ENCODE results near the gene METTL17. TPM values are rescaled to one million over a fixed set of nuclear protein-coding genes. Genes with fewer than 3 reads are reported as not detected.
A peak's percentile ranks its signal among the peaks of the same experiment; 100 is the strongest.
"Not testable (repeated sequence)": the region's sequence is repeated elsewhere in the genome, so short reads cannot be mapped to it uniquely, and the experiment has no call there.

METTL17 gene
- total and polyA plus RNA-seq, 7 experiments from 2014 or later = 41.7 to 129 (median 91.7) TPM

- DNase-seq = no peak
These were observed 49.0 kb downstream of the METTL17 start for GRCh38 chr14:21038441-21039422.

DNA sequence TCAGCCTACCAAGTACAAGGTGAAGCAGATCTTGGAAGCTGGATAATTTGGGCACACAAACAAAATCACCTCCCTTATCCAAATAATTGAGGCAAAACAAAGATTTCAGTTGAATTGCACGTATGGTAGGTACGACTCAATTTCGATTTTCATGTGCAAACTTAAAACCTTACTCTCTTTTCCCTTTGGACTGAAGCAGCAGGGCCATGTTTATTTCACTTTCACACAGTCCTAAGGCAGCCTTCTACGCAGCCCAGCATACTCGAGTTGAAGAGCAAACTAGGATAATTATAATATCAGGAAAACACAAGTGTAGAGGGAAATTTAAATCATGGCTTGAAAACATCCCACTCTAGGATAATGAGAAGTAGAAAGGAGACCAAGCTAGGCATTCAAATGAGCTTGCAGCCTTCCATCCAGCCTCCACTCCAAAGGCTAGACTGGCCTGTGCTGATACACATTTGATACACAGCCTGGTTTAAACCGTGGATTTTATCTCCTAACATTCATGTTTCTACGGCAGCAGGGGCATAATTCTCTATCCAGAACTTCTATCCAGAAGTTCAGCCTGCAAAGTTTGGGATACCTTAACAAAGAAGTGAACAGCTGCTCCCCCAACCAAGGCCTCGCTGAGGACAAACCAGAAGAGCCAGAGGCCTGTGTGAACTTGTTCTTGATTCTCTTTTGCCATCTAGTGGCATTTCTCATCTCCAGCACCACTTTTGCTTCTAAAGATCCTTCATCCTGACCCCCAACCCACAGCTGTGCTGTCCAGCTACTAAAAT lies 50.0 kb downstream of the METTL17 start:
- no peaks in the 10 kb centered on the region for H3K27me3 ChIP-seq (ENCODE audit: control insufficient read depth in 2 of 2, insufficient read depth in 2 of 2, low read length in 2 of 2)
- peak in 7 of 9 donors; percentile 17 to 55 (median 46) for DNase-seq
- H3K27ac ChIP-seq (ENCODE audit: low read depth, low read length) = no peak overlapping the region
- POLR2A ChIA-PET = interaction anchor here (0.6 to 2.8 kb wide), 2 partner anchors 25 to 30 kb away, joined by 3 to 21 read pairs; no protein-coding TSS in a partner anchor
- no peaks in the 10 kb centered on the region for H3K9me3 Mint-ChIP-seq
- ATAC-seq = peak; percentile 69
- H3K4me1 Mint-ChIP-seq = peaks cover 2 to 9% (median 8%) of the 10 kb centered on the region in 7 donors
- no peaks in the 10 kb centered on the region for H3K9me3 ChIP-seq (ENCODE audit: control insufficient read depth in 2 of 3, low read length in 3 of 3)
- no peaks in the 10 kb centered on the region for H3K36me3 ChIP-seq (ENCODE audit: control insufficient read depth in 2 of 3, insufficient read depth in 3 of 3, low read length in 3 of 3)
- H3K27me3 Mint-ChIP-seq = peaks cover 3 to 31% (median 11%) of the 10 kb centered on the region in 5 donors
- no peaks in the 10 kb centered on the region for H3K4me1 ChIP-seq (ENCODE audit: control insufficient read depth in 2 of 2, insufficient read depth in 2 of 2, low read length in 2 of 2)
- H3K36me3 Mint-ChIP-seq = no peaks in the 10 kb centered on the region
- intact Hi-C loops (cut with micrococcal nuclease) = loop anchor here (1.0 to 5.0 kb wide), 7 partner anchors 14 to 342 kb away; partner anchors contain the start of gene NDRG2 (in 1 of the 2)
- CTCF ChIA-PET = interaction anchor here (0.5 to 4.5 kb wide), 11 partner anchors 8 to 677 kb away, joined by 3 to 178 read pairs (median 4); no protein-coding TSS in a partner anchor
- no peak overlapping the region for H3K4me3 Mint-ChIP-seq
- no peak overlapping the region for H3K27ac Mint-ChIP-seq
- no peak overlapping the region for H3K4me3 ChIP-seq (ENCODE audit: low read length)

More at GRCh38 chr14:21038441-21039422, 49.0 kb downstream of the METTL17 start:
- intact Hi-C loops (cut with micrococcal nuclease) = no loop called here
- no peaks in the 10 kb centered on the region for H3K27me3 ChIP-seq (ENCODE audit: control insufficient read depth in 2 of 2, insufficient read depth in 2 of 2, low read length in 2 of 2)
- no peaks in the 10 kb centered on the region for H3K36me3 ChIP-seq (ENCODE audit: control insufficient read depth in 2 of 3, insufficient read depth in 3 of 3, low read length in 3 of 3)
- Mint-ChIP-seq H3K27me3 (peaks cover 3 to 31% (median 8%) of the 10 kb centered on the region in 5 donors), H3K36me3 (no peaks in the 10 kb centered on the region), H3K9me3 (no peaks in the 10 kb centered on the region), H3K4me3 (no peak overlapping the region), H3K4me1 (peaks cover 0 to 2% (median 0%) of the 10 kb centered on the region in 7 donors), H3K27ac (no peak overlapping the region)
- no peak overlapping the region for H3K27ac ChIP-seq (ENCODE audit: low read depth, low read length)
- CTCF ChIA-PET = interaction anchor here (0.6 to 4.5 kb wide), 5 partner anchors 23 to 519 kb away, joined by 3 to 178 read pairs (median 6); no protein-coding TSS in a partner anchor
- no peak overlapping the region for H3K4me3 ChIP-seq (ENCODE audit: low read length)
- POLR2A ChIA-PET = interaction anchor here (2.8 kb wide), 1 partner anchor 24 kb away, joined by 21 read pairs; no protein-coding TSS in a partner anchor
- no peaks in the 10 kb centered on the region for H3K9me3 ChIP-seq (ENCODE audit: control insufficient read depth in 2 of 3, low read length in 3 of 3)
- no peaks in the 10 kb centered on the region for H3K4me1 ChIP-seq (ENCODE audit: control insufficient read depth in 2 of 2, insufficient read depth in 2 of 2, low read length in 2 of 2)
- no peak for ATAC-seq

DNA sequence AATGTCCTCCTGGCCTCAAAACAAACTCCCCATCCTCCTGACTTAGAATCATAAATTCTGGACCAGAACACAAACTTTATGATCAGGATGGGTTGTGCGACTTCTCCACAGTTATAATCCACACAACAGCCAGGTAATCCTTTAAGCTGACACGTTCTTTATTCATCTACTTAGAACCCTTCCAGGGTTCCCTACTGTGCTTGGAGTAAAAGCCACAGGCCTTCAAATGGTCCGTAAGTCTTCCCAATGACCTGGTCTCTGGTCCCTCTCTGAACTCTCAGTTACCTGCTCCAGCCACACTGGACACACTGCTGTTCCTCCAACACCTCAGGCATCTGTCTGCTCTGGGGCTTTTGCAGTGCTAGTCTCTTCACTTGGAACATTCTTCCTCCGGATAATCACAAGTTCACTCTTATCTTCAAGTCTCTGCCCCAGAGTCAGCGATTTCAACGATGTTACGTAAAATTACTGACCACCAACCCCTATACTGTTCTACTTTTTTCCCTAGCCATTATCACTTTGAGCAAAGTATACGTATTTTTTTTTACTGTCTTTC lies 50.7 kb downstream of the METTL17 start:
- intact Hi-C loops (cut with micrococcal nuclease) = loop anchor here (1.0 to 5.0 kb wide), 7 partner anchors 15 to 343 kb away; partner anchors contain the start of gene NDRG2 (in 1 of the 2)
- H3K9me3 Mint-ChIP-seq = no peaks in the 10 kb centered on the region
- POLR2A ChIA-PET = interaction anchor here (2.8 kb wide), 1 partner anchor 26 kb away, joined by 21 read pairs; no protein-coding TSS in a partner anchor

GRCh38 chr14:21040941-21041340 lies 51.2 kb downstream of the METTL17 start:
- not testable (repeated sequence) for H3K36me3 Mint-ChIP-seq; H3K4me1 ChIP-seq (ENCODE audit: control insufficient read depth in 2 of 2, insufficient read depth in 2 of 2, low read length in 2 of 2); H3K4me3 Mint-ChIP-seq; H3K27ac ChIP-seq (ENCODE audit: low read depth, low read length); H3K36me3 ChIP-seq (ENCODE audit: control insufficient read depth in 2 of 3, insufficient read depth in 3 of 3, low read length in 3 of 3); H3K27ac Mint-ChIP-seq; H3K27me3 ChIP-seq (ENCODE audit: control insufficient read depth in 2 of 2, insufficient read depth in 2 of 2, low read length in 2 of 2); H3K9me3 Mint-ChIP-seq; H3K9me3 ChIP-seq (ENCODE audit: control insufficient read depth in 2 of 3, low read length in 3 of 3); H3K4me1 Mint-ChIP-seq; ATAC-seq; H3K4me3 ChIP-seq (ENCODE audit: low read length); DNase-seq
- ChIA-PET CTCF (interaction anchor here (1.1 to 4.5 kb wide), 5 partner anchors 9 to 68 kb away, joined by 4 to 178 read pairs (median 5); no protein-coding TSS in a partner anchor), POLR2A (interaction anchor here (2.8 kb wide), 1 partner anchor 26 kb away, joined by 21 read pairs; no protein-coding TSS in a partner anchor)
- H3K27me3 Mint-ChIP-seq = peaks cover 3 to 41% (median 11%) of the 10 kb centered on the region in 5 donors
- intact Hi-C loops (cut with micrococcal nuclease) = loop anchor here (1.0 to 5.0 kb wide), 7 partner anchors 16 to 344 kb away; partner anchors contain the start of gene NDRG2 (in 1 of the 2)

More for the DNA sequence above, 50.7 kb downstream of the METTL17 start:
- CTCF ChIA-PET = interaction anchor here (0.6 to 4.5 kb wide), 9 partner anchors 8 to 256 kb away, joined by 3 to 178 read pairs (median 5); no protein-coding TSS in a partner anchor
- Mint-ChIP-seq H3K27ac (no peak overlapping the region), H3K4me1 (peaks cover 2 to 9% (median 8%) of the 10 kb centered on the region in 7 donors), H3K4me3 (no peak overlapping the region), H3K36me3 (no peaks in the 10 kb centered on the region), H3K27me3 (peaks cover 3 to 38% (median 11%) of the 10 kb centered on the region in 5 donors)
- Histone ChIP-seq H3K27ac (ENCODE audit: low read depth, low read length) (no peak overlapping the region), H3K36me3 (ENCODE audit: control insufficient read depth in 2 of 3, insufficient read depth in 3 of 3, low read length in 3 of 3) (no peaks in the 10 kb centered on the region), H3K4me3 (ENCODE audit: low read length) (no peak overlapping the region), H3K9me3 (ENCODE audit: control insufficient read depth in 2 of 3, low read length in 3 of 3) (no peaks in the 10 kb centered on the region), H3K4me1 (ENCODE audit: control insufficient read depth in 2 of 2, insufficient read depth in 2 of 2, low read length in 2 of 2) (no peaks in the 10 kb centered on the region), H3K27me3 (ENCODE audit: control insufficient read depth in 2 of 2, insufficient read depth in 2 of 2, low read length in 2 of 2) (no peaks in the 10 kb centered on the region)
- ATAC-seq (no peak), DNase-seq (no peak)

GRCh38 chr14:21041676-21042433 lies 52.1 kb downstream of the METTL17 start, which contains the start of gene RNASE7:
Gene RNASE7, plus strand, starts transcription at chr14:21042362. Its CDS starts 631 bp downstream, at chr14:21042993.
- intact Hi-C loops (cut with micrococcal nuclease) = loop anchor here in 1 of 2 donors (2.0 to 5.0 kb wide), 3 partner anchors 53 to 345 kb away; no protein-coding TSS in a partner anchor
- Mint-ChIP-seq H3K27me3 (peaks cover 3 to 42% (median 11%) of the 10 kb centered on the region in 5 donors), H3K4me1 (peaks cover 2 to 9% (median 8%) of the 10 kb centered on the region in 7 donors), H3K36me3 (no peaks in the 10 kb centered on the region), H3K4me3 (no peak within 1 kb of the TSS), H3K27ac (no peak within 1 kb of the TSS), H3K9me3 (no peaks in the 10 kb centered on the region)
- POLR2A ChIA-PET = no interaction called here
- CTCF ChIA-PET = interaction anchor here (2.0 to 4.5 kb wide), 2 partner anchors 26 to 62 kb away, joined by 9 to 178 read pairs; no protein-coding TSS in a partner anchor
- no peak within 1 kb of the TSS for H3K4me3 ChIP-seq (ENCODE audit: low read length)
- no peaks in the 10 kb centered on the region for H3K27me3 ChIP-seq (ENCODE audit: control insufficient read depth in 2 of 2, insufficient read depth in 2 of 2, low read length in 2 of 2)
- H3K36me3 ChIP-seq (ENCODE audit: control insufficient read depth in 2 of 3, insufficient read depth in 3 of 3, low read length in 3 of 3) = no peaks in the 10 kb centered on the region
- DNase-seq (no peak), ATAC-seq (peak; percentile 26)
- no peaks in the 10 kb centered on the region for H3K4me1 ChIP-seq (ENCODE audit: control insufficient read depth in 2 of 2, insufficient read depth in 2 of 2, low read length in 2 of 2)
- no peaks in the 10 kb centered on the region for H3K9me3 ChIP-seq (ENCODE audit: control insufficient read depth in 2 of 3, low read length in 3 of 3)
- H3K27ac ChIP-seq (ENCODE audit: low read depth, low read length) = no peak within 1 kb of the TSS

Measured in naive thymus-derived CD4-positive, alpha-beta T cell (primary cell).